VCaP (cell line): ENCODE measurements around the gene NEK6.
A peak's percentile ranks its signal among the peaks of the same experiment; 100 is the strongest.

Experiments used
- H3K27ac ChIP-seq: fragments of 450-650 bp; 2 replicates; pipeline ENCODE4 v1.5.1; 2017
- TF ChIP-seq, protein P1 (sequence below): fragments of 450-650 bp; conservative IDR thresholded peaks from 2 replicates; pipeline ENCODE4 v1.5.1; 2017; ENCODE audit warnings: mild to moderate bottlenecking, moderate library complexity

Gene NEK6

DNA sequence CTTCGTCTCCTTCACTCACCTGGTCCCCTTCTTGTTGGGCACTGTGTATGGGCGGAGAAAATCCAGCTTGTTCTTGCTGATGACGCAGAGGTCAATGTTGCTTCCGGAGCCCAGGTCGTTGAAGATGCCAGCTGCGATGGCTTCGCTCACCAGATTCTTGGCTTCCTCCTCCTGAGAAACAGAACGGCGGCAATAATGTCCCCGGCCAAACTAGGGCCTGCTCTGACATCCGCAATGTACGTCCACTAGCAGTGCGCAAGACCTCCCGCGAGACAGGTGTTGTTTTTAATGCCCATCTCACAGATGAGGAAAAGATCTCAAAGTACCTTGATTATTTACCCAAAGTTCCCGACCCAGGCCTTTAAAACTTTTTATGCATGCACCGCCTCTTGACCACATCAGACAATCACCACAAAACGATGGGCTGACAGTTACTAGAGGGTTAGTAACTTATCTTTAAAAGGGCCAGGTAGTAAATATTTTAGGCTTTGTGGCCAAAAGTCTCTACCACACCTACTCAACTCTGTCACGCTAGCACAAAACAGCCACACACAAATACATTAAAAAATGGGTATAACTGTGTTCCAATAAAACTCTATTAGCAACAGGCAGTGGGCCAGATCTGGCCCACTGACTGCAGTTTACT lies 99.1 kb downstream of the NEK6 start:
- TF ChIP-seq, protein P1, sequence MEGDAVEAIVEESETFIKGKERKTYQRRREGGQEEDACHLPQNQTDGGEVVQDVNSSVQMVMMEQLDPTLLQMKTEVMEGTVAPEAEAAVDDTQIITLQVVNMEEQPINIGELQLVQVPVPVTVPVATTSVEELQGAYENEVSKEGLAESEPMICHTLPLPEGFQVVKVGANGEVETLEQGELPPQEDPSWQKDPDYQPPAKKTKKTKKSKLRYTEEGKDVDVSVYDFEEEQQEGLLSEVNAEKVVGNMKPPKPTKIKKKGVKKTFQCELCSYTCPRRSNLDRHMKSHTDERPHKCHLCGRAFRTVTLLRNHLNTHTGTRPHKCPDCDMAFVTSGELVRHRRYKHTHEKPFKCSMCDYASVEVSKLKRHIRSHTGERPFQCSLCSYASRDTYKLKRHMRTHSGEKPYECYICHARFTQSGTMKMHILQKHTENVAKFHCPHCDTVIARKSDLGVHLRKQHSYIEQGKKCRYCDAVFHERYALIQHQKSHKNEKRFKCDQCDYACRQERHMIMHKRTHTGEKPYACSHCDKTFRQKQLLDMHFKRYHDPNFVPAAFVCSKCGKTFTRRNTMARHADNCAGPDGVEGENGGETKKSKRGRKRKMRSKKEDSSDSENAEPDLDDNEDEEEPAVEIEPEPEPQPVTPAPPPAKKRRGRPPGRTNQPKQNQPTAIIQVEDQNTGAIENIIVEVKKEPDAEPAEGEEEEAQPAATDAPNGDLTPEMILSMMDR: no peak
- 0 out of 2 replicates have a peak overlapping the region, but pooled peaks have one; percentile 16 for H3K27ac ChIP-seq

DNA sequence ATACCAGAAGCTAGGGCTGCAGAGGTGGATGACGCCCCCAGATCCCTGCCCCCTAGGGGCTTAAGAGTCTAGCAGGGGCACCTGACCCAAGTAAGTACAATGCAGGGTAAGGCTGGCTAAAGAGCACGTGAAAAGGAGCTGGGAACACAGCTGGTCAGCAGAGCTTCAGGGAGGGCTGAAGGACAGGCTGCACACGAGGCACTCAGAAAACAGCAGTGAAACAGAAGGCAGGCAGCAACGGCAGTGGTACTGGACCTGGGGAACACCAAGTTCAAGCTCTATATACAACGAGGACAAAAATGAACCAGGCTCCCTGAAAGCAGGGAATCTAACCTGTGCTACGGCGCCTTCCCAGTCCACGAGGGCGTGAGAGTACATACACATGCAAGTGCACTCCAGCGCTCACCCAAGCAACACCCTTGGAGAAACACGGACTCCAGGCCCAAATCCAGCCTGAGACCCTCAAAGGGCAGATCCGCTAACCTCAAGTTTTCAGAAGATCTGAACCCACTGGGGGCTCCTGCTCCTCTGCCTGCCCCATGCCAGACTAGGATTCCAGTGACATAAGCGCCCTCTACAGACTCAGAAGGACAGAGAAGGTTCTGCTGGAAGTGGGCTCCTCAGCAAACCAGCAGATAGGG lies 100.1 kb downstream of the NEK6 start:
- TF ChIP-seq, protein P1: no peak
- H3K27ac ChIP-seq: 0 out of 2 replicates have a peak overlapping the region, but pooled peaks have one; percentile 16

DNA sequence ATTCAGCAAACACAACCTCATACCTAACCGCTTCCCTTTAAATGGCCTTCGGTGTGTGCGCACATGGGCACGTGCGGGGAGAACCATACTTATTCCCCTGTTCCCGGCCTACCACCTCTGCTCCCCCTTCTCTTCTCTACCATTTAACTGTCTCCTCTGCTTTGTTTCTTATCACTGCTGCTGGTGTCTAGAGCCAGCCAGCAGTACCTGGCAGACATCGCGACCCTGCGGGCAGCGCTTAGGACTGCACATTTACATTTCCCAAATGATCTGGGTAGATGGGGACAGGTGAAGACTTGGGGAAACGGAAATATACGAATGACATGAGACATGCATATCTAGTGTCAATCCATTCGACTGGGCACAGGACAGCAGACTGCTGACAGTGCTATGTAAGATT lies 100.9 kb downstream of the NEK6 start:
- TF ChIP-seq, protein P1: no peak
- H3K27ac ChIP-seq: no peak overlapping the region

DNA sequence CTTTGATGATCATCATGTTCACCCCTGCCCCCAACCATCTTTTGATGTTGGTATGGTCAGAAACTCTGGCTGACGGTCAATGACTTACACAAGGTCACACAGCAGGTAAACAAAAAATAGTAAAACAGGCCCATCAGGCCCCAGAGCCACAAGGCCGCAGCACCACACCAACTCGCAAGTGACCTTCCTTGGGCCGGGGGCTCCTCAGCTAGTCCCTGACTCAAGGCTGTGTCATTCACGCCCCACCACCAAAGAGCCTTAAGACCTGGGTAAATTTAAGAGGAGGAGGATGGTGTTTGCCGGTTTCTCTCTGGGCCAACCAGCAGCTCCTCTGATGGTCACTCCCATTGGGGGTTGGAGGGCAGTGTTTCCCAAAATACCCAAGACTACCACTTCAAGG lies 101.7 kb downstream of the NEK6 start:
- H3K27ac ChIP-seq: no peak overlapping the region
- TF ChIP-seq, protein P1: no peak

DNA sequence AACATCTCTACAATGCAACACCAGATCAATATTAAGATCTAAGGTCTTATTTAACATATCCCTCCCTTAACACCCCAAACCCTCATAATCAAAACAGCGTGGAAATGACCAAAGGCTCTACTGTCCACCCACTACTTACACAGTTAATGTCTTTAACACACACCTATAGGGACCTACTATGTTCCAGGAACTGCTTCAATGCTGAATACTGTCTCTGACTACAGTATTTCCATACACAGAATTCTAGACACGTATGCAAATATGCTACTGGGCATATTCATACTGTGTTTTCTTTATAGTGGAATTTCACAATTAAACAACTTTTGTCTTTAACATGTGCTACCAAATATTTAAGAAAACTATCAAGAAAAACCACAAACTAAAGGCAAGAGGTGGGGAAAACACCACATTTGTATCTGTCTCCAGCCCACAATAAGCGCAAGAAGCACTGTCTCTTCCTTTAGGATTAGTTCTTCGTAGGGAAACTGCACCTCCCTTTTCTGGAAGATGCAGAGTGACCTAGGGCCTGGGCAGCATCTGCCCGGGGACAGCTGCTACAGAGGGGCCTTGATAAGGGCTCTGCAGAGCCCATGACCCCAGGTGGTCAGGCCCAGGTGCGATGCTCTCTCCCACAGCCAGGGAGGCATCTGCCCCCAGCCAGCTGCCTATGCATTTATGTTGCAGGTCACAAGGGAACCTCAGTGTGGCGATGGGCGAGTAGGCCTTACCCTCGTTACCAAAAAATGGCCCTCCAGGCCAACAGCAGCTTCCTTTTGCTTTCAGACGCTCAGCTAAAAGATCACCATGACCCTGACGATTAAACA lies 102.3 kb downstream of the NEK6 start:
- TF ChIP-seq, protein P1: no peak
- H3K27ac ChIP-seq: no peak overlapping the region

DNA sequence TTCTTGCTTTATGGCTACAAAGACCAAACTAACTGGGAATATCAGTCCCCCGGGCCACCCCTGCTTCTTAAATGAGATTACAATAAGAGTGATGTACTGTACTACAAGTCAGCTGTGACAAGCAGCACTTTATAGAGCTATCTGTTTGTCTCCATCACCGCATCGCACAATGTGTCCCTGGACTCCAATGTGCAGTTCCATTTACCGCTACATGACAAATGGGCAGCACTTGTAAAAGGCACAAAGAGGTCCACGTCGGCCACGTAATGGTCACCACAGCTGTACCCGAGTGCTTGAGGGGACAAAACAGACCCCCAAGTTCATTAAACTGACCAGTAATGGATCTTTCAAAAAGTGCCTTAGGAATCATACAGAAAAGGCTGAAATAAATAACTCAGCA lies 103.4 kb downstream of the NEK6 start:
- TF ChIP-seq, protein P1: no peak
- H3K27ac ChIP-seq: no peak overlapping the region
